HL-60/S4 treated with retinoic acid at 250 ng/mL for 4 days and 3 days (cell line): ENCODE measurements around the gene OTOL1.
"Not testable (repeated sequence)": the region's sequence is repeated elsewhere in the genome, so short reads cannot be mapped to it uniquely, and the experiment has no call there.

Experiments used
- in situ Hi-C: fragments of 300-500 bp; cut with MboI; formaldehyde crosslinking; loops from 2 replicates; pipeline ENCODE4 v1.7.0; 2022; ENCODE audit warnings: low sequenced_read_pairs

Gene OTOL1

DNA sequence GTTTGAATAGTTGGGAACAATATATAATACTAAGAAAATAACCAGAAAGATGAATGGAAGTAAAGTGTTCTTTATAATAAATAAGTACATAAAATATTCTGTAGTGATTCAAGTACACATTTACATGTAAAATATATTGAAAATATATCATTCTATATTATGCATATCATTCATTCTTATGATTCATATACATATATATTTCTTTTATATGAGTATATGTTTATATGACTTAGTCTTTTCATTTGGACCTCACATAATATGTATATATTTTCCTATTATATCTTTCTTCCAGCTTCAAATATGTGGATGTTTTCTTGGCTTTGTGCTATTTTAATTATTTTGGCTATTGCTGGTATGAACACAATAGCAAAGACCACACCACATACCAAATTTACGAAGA, at the start of gene OTOL1:
Gene OTOL1, plus strand, starts transcription at position 301 of the 400 bp plus-strand sequence. Its CDS starts 0 bp downstream, at position 301.
- in situ Hi-C loops = no loop called here

DNA sequence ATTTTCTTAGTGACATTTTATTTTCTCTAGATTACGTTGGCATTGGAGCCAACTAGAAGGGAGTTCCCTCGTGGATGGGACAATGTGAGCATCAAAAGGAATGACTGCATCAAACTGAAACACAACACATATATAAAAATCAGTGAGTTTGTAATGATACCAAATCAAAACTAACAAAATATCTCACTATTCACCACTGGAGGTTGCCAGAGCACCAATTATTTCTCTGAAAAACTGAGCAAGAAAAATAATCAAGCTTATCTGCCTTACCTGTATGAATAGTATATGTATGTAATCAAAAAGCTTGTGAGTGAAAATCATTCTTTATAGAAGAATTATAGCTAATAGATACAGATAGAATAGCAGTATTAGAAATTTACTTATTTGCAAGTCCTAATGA, 46.8 kb upstream of the OTOL1 start:
- in situ Hi-C loops = no loop called here

DNA sequence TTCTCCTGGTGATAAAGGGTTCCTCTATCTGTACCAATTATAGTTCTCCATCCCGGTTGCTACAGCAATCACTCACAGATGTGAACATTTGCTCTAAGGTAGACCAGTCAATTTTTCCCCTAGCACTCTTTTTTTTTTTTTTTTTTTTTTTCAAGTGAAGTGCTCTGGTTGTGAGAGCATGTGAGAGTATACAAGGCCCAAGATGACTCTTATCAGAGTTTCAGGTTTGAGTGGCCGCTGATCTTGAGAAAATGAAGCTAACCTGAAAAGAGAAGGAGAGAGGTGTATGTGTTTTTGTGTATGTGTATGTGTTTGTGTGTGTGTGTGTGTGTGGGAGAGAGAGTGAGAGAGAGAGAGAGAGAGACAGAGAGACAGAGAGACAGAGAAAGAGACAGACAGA, 44.4 kb upstream of the OTOL1 start:
- in situ Hi-C loops = no loop called here

DNA sequence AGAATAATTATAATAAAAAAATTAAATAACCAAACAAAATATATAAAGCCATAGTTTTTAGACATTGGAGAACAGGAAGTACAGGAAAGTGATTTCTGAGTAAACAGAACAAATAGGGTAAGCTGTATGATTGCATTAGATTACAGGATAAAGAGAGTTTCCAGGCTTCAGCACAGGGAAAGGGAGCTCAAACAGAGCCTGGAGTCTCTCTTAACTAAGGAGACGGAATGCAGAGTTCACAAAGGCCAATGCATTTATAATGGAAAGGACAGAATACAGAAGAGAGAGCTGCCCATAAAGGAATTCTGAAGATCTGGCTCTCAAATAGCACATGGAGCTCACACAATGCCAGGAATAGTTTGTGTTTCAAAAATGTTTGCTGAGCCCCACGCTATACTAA, 42.0 kb upstream of the OTOL1 start:
- in situ Hi-C loops = no loop called here

DNA sequence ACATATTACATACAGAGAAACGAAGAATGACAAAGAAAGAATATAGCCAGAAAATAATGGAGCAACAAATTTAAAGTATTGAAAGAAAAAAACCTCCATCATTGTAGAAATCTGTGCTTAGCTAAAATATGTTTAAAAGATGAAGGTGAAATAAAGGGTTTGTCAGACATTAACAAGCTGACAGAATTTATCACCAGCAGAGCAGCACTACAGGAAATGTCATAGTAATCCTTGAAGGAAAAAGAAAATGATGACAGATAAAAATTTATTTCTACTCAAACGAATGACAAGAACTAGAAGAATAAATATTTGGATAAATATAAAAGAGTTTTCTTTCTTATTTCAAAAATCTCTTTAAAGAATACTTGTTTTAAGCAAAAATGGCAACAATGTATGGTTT, 40.6 kb upstream of the OTOL1 start:
- in situ Hi-C loops = no loop called here

DNA sequence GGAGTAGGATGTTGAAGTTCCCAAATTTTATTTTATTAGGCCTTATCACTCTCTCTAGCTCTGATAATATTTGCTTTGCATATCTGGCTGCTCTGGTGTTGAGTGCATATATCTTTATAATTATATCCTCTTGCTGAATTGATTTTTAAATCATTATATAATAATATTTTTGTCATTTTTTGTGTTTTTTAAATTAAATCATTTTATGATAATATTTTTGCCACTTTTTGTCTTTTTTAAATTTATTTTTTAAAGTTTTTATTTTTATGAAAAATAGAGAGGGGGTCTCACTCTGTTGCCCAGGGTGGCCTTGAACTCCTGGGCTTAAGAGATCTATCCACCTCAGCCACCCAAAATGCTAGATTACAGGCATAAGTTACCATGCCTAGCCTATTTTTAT, 34.5 kb upstream of the OTOL1 start:
- in situ Hi-C loops = no loop called here

DNA sequence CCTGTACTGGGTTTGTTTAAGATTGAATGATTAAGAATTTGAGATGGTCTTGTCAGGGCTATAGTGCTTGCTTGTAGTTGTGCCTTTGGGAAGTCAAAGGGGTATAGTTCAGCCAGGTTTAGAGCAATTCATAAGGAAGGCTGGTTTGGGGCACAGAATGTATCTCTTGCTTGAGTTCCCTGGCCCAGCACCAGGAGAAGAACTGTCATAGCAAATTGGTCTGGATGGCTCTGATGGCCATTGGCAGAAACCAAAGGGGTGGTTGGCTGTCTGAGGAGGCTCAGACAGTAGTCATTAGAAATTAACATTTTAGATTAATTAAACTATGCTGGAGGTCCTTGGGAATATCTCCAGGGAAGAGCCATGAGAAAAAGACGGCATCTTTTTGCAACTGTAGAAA, 25.4 kb upstream of the OTOL1 start:
- in situ Hi-C loops = no loop called here

DNA sequence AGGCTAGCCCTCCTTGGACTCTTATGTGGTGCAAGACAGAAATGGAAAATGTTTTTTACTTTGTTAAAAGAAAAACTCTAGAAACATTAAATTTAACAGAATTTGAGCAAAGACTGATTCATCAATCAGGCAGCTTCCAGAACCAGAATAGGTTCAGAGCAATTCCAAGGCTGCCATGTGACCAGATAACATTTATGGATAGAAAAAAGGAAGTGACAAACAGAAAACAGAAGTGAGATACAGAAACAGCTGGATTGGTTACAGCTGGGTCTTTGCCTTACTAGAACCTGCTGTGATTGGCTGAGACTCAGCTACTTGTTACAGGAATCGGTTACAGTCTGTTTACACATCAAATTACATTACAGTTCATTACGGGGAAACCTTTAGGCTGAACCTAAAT, 22.5 kb upstream of the OTOL1 start:
- in situ Hi-C loops = no loop called here

DNA sequence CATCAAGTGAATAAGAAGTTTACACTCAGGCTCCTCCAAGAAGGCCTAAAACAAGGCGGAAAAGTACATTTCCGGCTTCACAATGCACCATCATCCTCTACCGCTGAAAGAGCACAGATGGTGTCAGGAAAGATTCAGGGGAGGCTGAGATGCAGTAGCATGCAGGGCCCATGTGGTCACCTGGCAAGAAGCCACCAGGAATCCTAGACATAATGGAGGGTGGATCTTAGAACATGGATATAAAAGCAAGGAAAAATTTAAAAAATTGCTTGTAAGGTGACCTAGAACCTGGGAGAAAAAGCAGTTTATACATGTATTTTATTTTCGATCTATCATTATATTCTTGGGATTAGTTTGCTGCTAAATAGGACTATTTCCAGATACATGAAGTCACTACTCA, 21.9 kb upstream of the OTOL1 start:
- in situ Hi-C loops = no loop called here

DNA sequence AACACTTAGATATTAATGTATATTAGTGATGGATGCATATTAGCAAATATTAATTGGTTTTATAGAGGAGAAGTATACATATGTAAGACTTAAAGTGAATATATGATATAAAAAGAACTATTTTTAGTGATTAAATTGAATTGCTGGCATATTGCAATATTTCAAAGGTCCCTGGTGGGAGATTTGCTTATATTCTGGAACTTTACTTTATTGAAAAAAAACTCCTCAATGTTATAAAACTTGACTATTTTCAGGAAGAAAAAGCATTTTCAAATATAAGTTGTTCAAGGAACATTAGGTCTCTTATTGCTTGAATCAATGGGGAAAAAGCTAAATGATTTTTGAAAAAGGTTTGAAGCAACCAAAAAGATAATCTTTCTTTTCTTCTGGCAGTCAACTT, 21.4 kb upstream of the OTOL1 start:
- in situ Hi-C loops = no loop called here

DNA sequence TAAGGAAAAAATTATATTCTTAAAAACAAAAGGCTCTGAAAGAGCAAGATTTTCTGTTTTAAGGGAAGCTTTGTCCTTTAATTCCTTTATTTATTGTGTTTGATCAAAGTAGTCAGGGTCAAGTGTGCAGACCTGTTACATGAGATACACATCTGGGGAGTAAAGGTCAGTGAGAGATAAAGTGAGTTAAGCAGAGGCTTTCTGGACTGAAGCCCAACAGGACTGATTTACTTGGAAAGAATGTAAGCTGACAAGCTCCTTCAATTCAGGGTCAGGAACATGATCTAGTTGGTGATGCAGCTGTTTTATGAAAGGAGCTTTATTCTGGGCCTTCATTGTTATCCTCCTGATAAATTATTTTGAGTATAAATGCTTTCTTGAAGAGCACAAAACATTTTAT, 20.7 kb upstream of the OTOL1 start:
- in situ Hi-C loops = no loop called here

DNA sequence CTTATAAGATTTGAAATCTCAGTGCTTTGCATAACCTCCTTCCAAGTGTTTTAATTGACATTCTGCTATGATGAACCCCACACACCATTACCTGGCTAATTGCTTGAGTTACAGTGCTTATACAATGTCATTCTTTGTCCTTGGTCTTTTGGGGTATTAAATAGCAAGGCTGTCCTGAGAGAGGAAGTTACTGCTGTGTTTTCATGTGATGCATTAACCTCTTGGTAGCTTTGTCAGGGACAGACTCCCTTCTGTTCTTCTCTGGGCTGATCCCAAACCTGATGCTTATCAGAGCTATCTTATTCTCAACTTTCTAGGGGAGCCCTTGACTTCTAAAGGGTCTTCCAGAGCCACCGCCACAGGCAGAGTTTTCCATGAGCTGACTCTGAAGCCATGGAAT, 12.4 kb upstream of the OTOL1 start:
- in situ Hi-C loops = no loop called here

DNA sequence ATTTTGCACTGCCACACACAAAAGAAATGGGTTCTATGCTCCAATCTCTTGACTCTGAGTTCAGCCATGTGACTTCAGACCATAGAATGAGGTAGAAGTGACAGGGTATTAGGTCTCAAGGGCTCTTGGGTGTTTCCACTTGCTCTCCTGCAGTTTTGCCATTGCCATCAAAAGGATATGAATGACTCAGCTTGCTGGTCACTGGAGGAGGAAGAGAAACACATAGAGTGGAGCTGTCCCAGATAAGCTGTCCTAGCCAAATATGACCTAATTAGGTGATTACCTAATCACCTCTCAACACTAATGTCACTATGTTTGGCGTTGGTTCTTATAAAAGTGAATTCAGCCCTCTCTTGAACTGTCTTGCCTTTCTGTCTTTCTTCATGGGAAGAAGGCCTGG, 8.3 kb upstream of the OTOL1 start:
- in situ Hi-C loops = not testable (repeated sequence)

DNA sequence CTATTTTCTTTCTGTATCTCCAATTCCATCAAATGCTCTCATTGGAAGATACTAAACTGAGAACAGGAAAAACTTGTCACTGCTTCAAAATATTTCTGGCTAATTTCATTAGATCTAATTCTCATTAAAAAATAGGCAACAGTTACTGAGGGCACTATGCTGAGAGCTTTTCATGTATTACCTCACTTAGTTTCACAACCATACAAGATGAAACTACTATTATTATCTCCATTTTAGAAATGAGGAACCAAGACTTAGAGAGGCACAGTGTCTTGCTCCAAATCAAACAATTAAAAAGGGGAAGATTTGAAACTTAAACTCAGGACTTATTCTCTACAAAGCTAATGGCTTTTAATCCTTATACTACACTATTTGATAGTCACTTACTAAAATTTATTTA, 7.2 kb upstream of the OTOL1 start:
- in situ Hi-C loops = no loop called here

DNA sequence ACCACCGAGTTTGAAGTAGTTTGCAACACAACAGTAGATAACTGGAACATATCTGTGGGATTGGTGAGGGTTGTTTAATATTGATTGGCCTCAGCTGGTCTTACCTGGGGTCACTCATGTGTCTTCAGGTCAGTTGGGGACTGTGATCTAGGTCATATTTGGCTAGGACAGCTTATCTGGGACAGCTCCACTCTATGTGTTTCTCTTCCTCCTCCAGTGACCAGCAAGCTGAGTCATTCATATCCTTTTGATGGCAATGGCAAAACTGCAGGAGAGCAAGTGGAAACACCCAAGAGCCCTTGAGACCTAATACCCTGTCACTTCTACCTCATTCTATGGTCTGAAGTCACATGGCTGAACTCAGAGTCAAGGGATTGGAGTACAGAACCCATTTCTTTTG, 5.8 kb upstream of the OTOL1 start:
- in situ Hi-C loops = not testable (repeated sequence)

DNA sequence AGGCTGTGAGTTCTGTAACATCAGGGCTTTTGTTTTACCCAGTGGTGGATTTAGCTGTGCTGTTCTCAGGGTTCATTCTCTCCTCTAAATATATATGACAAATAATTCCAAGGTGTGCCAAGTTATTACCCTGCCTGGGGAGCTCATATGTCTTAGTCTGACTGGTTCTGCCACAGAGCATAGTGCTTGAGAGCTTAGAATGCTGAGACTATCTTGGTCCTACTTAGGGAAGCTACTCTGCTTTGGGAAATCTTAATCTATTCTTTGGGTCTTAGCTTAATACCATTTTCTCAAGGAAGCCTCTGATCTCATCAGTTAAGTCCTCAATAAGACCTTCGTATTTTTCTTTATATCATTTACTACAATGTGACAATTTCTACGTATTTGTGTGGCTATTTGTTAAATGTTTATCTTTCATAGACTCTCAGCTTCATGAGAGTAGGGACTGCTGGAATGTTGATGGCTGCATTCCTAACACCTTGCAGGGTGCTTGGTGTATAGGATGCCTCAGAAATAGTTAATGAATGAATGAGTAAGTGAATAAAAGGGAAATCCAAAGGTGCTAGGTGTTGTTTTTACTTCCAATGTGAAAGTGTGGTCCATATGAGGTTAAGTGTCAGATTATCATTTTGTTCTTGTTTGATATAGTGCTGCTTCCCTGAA, 1.8 kb downstream of the OTOL1 start:
- in situ Hi-C loops = no loop called here

DNA sequence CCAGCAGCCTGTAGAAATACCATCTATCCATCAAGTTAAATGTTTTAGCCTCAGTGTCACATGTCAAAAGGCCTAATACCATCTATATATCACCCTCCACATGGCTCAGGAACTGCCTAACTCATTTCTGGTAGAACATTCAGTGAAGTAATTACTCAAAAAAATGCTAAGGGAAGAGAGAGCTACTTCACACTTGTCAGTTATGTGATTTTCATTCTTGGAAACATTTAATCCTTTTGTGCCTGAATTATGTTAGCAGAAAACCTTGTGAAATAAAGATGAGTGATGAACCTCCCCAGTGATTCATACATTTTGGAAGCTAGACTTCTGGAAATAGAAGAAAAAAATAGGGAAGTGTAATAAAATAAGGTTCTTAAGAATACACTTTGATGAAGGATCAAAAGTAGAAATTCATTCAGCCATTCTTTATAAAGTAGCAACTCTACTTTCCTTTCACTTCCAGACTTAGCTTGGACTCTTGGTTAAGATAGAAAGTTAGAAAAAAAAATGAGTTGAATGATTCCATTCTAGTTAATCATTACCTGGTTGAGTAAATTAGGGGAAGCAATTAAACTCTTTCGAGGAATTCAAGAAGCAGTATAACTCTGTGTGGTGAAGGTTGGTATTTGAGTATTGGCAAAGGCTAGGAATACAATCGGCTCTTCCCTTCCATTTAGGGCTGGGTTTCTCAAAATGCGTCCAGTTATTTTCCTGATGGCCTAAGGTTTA, 3.6 kb downstream of the OTOL1 start:
- in situ Hi-C loops = no loop called here

DNA sequence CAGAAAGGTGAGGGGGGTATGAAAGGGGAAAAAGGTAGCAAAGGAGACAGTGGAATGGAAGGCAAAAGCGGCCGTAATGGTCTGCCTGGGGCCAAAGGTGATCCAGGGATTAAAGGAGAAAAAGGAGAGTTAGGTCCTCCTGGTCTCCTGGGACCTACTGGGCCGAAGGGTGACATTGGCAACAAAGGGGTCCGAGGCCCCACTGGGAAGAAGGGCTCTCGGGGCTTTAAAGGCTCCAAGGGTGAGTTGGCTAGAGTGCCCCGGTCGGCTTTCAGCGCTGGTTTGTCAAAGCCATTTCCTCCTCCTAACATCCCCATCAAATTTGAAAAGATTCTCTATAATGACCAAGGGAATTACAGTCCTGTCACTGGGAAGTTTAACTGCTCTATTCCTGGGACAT, 6.7 kb downstream of the OTOL1 start:
- in situ Hi-C loops = no loop called here

DNA sequence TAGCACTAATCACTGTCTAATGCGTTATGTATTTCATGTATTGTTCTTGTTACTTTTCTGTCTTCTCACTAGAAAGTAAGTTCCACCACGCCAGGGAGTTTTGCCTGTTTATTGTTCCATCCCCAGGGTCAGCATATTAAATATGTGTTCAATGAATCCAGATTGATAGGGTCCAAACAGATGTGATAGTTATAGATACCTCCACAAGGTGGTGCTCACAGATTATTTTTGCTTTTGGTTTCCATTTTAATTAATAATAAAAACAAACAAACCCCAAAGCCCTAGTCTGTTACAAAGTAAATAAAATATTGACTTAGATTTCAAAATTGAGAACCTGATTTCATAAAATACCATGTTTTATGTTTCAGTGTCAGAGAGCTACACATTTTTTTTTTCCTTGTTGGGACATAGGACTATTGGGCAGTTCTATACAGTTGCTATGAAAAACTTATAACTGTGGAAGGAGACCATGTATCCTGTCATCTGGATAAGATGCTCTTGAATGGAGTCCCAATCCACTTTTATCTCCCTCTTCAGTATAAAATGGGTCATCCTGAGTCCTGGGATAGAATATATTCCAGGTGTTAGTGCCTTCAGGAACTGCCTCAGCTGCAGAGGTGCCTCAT, 12.4 kb downstream of the OTOL1 start:
- in situ Hi-C loops = no loop called here

DNA sequence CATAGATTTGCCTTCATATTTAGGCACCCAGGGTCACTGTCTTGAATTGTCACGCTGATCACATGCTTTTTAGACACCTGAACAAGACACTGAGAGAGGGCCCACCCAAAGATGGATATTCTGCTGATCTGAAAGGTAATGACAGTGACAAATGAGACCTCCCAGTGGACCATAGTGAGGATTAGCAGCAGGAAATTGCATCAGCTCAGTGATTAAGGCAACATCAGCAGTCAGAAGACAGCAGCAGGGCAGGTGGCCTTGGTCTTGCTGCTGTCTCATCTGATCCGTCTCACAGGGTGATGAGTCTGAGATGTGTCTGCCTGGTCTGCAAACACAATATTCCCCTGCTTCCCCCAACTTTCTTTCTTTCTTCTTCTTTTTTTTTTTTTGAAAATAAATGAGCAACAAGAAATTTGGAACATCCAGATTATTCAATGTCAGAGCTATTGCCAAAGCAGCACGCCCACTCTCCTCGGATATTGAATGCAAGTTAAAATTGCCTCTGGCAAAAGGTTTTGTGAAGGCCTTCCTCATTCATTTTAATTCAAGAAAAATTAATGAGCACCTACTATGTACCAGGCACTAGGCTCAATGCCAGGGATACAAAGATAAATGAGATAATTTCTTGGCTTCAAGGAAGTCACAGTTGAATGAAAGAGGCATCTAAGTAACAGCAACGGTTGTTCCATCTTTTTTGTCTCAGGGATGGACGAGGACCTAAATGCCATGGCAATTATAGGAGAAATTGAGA, 14.1 kb downstream of the OTOL1 start:
- in situ Hi-C loops = no loop called here

DNA sequence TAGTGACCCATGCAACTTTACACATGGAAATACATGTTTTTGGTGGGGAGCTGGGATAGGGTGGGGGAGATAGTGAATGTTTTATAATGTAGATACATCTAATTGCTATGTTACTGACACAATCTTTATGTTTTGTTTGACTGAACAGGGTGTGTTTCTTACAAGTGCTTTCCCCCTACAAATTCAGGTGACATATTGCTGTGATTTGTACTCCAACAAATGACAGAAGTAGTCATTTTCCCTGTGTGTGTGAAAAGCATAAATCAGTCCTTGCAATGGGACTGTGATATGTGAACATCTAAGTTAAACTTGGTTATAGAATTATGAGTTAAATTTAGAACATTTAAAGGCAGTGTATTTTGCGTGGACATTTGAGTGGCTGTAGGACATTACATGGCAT, 27.3 kb downstream of the OTOL1 start:
- in situ Hi-C loops = no loop called here

DNA sequence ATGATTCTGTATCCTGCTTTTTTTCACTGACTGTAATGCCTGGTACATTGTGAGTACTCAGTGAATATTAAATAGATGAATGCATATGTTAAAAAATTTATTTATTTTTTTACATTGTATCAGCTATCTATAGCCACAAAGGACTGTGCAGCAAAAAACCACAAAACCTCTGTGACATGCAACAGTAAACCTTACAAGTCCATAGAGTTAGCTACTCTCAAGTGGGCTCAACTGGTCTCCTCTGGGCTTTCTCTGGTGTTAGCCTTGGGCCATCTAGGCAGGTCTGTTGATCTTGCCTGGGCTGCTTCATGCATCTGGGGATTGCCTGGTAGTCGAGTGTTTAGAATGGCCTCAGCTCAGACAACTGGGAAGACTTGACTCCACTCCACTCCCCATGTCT, 35.3 kb downstream of the OTOL1 start:
- in situ Hi-C loops = no loop called here
